HepG2 (cell line): ENCODE data around the gene PCBD2. TPM values are rescaled to one million over a fixed set of nuclear protein-coding genes. Genes with fewer than 3 reads are reported as not detected.
A peak's percentile ranks its signal among the peaks of the same experiment; 100 is the strongest.

Source experiments
- CHCHD3 ChIP-seq: sonication (generic); formaldehyde crosslinking; IDR thresholded peaks from 2 replicates; pipeline ENCODE4 v1.8.0; 2022; ENCODE audit warnings: mild to moderate bottlenecking, missing genetic modification reagents, moderate library complexity
- GATAD2A ChIP-seq: IDR thresholded peaks from 2 replicates; pipeline ENCODE4 v1.6.1; 2016
- MTF1 ChIP-seq: sonication (generic); formaldehyde crosslinking; IDR thresholded peaks from 2 replicates; pipeline ENCODE4 v1.5.0; 2020; ENCODE audit warnings: missing genetic modification reagents
- SP2 ChIP-seq: sonication (generic); formaldehyde crosslinking; IDR thresholded peaks from 2 replicates; pipeline ENCODE4 v1.5.1; 2020; ENCODE audit warnings: mild to moderate bottlenecking, missing genetic modification reagents
- SRSF1 ChIP-seq: fragments of 200-400 bp; formaldehyde crosslinking; optimal IDR thresholded peaks from 2 replicates; pipeline ENCODE3; 2017; ENCODE audit warnings: mild to moderate bottlenecking, low read depth, low read length, moderate library complexity
- ZNF180 ChIP-seq: sonication (generic); formaldehyde crosslinking; IDR thresholded peaks from 2 replicates; pipeline ENCODE4 v1.4.0; 2020; ENCODE audit warnings: low read depth, missing genetic modification reagents, borderline replicate concordance
- ZNF232 ChIP-seq: sonication (generic); formaldehyde crosslinking; IDR thresholded peaks from 2 replicates; pipeline ENCODE4 v1.4.0; 2020; ENCODE audit warnings: missing genetic modification reagents, borderline replicate concordance
- ZNF530 ChIP-seq: sonication (generic); formaldehyde crosslinking; IDR thresholded peaks from 2 replicates; pipeline ENCODE4 v1.5.0; 2020; ENCODE audit warnings: low read depth, mild to moderate bottlenecking, missing genetic modification reagents
- ZNF883 ChIP-seq: sonication (generic); formaldehyde crosslinking; IDR thresholded peaks from 2 replicates; pipeline ENCODE4 v1.5.1; 2020; ENCODE audit warnings: mild to moderate bottlenecking, missing genetic modification reagents; ENCODE audit errors: not compliant biosample characterization
- polyA plus RNA-seq, 8 experiments: library from polyadenylated mRNA; depleted of rRNA in 3 of 8; stranded (reverse) in 7 of 8; unstranded in 1 of 8; fragments of >200 nt; fragmentation: Illumina TruSeq in 4 of 8; extraction: Trizol in 4 of 8; gene quantifications; 2 replicates each; pipeline versions ENCODE4 v1.2.1 to v1.2.3, GENCODE V29; 2011 to 2016; ENCODE audit warnings: low read depth in 4 of 8, missing spikeins in 1 of 8, mixed read lengths in 1 of 8; ENCODE audit not compliant: insufficient read depth in 1 of 8
- total RNA-seq, 5 experiments: library from RNA; depleted of rRNA; stranded (reverse); fragments of >200 nt; fragmentation: Illumina TruSeq; extraction: Trizol; gene quantifications; 2 replicates each; pipeline ENCODE4 v1.2.3, GENCODE V29; 2016; ENCODE audit warnings: low read depth in 1 of 5
- TF ChIP-seq, protein P1 (sequence below): sonication (generic); formaldehyde crosslinking; IDR thresholded peaks from 2 replicates; pipeline ENCODE4 v1.5.1; 2020; ENCODE audit warnings: mild to moderate bottlenecking, missing genetic modification reagents, moderate library complexity
- TF ChIP-seq, protein P2 (sequence below): IDR thresholded peaks from 2 replicates; pipeline ENCODE4 v1.6.1; 2016; ENCODE audit warnings: missing compliant biosample characterization, missing genetic modification reagents, borderline replicate concordance
- TF ChIP-seq, protein P3 (sequence below): sonication (generic); formaldehyde crosslinking; IDR thresholded peaks from 2 replicates; pipeline ENCODE4 v1.4.0; 2020; ENCODE audit warnings: missing genetic modification reagents, borderline replicate concordance
- TF ChIP-seq, protein P4 (sequence below): sonication (generic); formaldehyde crosslinking; IDR thresholded peaks from 2 replicates; pipeline ENCODE4 v1.5.0; 2020; ENCODE audit warnings: mild to moderate bottlenecking, missing genetic modification reagents, borderline replicate concordance
- TF ChIP-seq, protein P5 (sequence below): sonication (generic); formaldehyde crosslinking; IDR thresholded peaks from 2 replicates; pipeline ENCODE4 v1.8.0; 2022; ENCODE audit warnings: missing genetic modification reagents, mild to moderate bottlenecking, borderline replicate concordance

The PCBD2 gene
- total and polyA plus RNA-seq, 2 of the 13 experiments (the other 11 are each of a cell fraction or from before 2014, with no cell fraction given) = 5.5 to 12.0 TPM

DNA sequence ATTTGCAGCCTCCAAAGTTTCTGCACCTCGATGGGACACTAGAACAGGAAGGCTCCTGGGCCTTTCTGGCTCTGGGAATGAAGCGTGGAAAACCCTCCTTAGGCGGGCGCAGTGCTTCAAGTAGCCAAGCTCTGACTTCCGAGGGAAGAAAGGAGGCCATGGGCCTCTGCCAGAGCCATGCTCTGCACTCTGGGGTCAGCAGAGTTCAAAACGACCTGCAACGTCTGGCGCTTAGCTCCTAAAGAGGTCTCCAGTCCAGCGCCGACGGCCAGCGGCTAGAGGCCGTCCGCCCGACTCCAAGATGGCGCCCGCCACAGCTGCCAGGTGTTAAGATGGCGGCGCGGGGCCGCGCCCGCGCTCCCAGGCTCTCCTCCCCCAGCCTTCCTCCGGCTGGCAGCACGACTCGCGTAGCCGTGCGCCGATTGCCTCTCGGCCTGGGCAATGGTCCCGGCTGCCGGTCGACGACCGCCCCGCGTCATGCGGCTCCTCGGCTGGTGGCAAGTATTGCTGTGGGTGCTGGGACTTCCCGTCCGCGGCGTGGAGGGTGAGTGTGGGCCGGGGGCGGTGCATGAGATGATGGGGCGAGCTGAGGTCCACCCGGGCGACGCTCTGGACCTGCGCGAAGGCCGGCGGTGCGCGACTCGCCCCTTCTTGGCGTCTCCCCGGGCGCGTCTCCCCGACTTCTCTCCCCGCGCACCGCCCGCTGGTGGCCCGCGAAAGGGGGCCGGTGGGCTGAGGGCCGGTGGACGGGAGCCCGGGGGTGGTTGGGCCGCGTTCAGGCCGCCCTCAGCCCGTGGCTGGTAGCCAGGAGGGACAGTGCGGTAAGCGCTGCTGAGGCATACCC lies 30.7 kb upstream of the PCBD2 start, which contains the start of gene TXNDC15 (continued):
- TF ChIP-seq SRSF1 (peak; percentile 84), GATAD2A (CRISPR knock-in tag) (no peak; the same call in 1 of the 2 replicates), ZNF232 (CRISPR knock-in tag) (peak; percentile 83), CHCHD3 (CRISPR knock-in tag) (peak; percentile 97), SP2 (CRISPR knock-in tag) (no peak), ZNF180 (CRISPR knock-in tag) (no peak), ZNF530 (CRISPR knock-in tag) (0 out of 2 replicates have a peak, but pooled peaks have one; percentile 41), ZNF883 (peak; percentile 88), MTF1 (CRISPR knock-in tag) (0 out of 2 replicates have a peak, but pooled peaks have one; percentile 21)
- TF ChIP-seq, protein P1, sequence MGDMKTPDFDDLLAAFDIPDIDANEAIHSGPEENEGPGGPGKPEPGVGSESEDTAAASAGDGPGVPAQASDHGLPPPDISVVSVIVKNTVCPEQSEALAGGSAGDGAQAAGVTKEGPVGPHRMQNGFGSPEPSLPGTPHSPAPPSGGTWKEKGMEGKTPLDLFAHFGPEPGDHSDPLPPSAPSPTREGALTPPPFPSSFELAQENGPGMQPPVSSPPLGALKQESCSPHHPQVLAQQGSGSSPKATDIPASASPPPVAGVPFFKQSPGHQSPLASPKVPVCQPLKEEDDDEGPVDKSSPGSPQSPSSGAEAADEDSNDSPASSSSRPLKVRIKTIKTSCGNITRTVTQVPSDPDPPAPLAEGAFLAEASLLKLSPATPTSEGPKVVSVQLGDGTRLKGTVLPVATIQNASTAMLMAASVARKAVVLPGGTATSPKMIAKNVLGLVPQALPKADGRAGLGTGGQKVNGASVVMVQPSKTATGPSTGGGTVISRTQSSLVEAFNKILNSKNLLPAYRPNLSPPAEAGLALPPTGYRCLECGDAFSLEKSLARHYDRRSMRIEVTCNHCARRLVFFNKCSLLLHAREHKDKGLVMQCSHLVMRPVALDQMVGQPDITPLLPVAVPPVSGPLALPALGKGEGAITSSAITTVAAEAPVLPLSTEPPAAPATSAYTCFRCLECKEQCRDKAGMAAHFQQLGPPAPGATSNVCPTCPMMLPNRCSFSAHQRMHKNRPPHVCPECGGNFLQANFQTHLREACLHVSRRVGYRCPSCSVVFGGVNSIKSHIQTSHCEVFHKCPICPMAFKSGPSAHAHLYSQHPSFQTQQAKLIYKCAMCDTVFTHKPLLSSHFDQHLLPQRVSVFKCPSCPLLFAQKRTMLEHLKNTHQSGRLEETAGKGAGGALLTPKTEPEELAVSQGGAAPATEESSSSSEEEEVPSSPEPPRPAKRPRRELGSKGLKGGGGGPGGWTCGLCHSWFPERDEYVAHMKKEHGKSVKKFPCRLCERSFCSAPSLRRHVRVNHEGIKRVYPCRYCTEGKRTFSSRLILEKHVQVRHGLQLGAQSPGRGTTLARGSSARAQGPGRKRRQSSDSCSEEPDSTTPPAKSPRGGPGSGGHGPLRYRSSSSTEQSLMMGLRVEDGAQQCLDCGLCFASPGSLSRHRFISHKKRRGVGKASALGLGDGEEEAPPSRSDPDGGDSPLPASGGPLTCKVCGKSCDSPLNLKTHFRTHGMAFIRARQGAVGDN = peak; percentile 96
- TF ChIP-seq, protein P2, sequence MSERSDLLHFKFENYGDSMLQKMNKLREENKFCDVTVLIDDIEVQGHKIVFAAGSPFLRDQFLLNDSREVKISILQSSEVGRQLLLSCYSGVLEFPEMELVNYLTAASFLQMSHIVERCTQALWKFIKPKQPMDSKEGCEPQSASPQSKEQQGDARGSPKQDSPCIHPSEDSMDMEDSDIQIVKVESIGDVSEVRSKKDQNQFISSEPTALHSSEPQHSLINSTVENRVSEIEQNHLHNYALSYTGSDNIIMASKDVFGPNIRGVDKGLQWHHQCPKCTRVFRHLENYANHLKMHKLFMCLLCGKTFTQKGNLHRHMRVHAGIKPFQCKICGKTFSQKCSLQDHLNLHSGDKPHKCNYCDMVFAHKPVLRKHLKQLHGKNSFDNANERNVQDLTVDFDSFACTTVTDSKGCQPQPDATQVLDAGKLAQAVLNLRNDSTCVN = peak; percentile 24; the same call in 1 of the 2 replicates
- TF ChIP-seq, protein P3, sequence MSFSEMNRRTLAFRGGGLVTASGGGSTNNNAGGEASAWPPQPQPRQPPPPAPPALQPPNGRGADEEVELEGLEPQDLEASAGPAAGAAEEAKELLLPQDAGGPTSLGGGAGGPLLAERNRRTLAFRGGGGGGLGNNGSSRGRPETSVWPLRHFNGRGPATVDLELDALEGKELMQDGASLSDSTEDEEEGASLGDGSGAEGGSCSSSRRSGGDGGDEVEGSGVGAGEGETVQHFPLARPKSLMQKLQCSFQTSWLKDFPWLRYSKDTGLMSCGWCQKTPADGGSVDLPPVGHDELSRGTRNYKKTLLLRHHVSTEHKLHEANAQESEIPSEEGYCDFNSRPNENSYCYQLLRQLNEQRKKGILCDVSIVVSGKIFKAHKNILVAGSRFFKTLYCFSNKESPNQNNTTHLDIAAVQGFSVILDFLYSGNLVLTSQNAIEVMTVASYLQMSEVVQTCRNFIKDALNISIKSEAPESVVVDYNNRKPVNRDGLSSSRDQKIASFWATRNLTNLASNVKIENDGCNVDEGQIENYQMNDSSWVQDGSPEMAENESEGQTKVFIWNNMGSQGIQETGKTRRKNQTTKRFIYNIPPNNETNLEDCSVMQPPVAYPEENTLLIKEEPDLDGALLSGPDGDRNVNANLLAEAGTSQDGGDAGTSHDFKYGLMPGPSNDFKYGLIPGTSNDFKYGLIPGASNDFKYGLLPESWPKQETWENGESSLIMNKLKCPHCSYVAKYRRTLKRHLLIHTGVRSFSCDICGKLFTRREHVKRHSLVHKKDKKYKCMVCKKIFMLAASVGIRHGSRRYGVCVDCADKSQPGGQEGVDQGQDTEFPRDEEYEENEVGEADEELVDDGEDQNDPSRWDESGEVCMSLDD (CRISPR knock-in tag) = peak; percentile 72; the same call in 1 of the 2 replicates
- TF ChIP-seq, protein P4, sequence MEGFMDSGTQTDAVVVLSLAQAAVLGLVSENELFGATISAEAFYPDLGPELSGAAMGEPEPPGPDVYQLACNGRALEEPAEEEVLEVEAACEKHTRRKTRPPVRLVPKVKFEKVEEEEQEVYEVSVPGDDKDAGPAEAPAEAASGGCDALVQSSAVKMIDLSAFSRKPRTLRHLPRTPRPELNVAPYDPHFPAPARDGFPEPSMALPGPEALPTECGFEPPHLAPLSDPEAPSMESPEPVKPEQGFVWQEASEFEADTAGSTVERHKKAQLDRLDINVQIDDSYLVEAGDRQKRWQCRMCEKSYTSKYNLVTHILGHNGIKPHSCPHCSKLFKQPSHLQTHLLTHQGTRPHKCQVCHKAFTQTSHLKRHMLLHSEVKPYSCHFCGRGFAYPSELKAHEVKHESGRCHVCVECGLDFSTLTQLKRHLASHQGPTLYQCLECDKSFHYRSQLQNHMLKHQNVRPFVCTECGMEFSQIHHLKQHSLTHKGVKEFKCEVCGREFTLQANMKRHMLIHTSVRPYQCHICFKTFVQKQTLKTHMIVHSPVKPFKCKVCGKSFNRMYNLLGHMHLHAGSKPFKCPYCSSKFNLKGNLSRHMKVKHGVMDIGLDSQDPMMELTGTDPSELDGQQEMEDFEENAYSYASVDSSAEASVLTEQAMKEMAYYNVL = peak; percentile 82
- TF ChIP-seq, protein P5, sequence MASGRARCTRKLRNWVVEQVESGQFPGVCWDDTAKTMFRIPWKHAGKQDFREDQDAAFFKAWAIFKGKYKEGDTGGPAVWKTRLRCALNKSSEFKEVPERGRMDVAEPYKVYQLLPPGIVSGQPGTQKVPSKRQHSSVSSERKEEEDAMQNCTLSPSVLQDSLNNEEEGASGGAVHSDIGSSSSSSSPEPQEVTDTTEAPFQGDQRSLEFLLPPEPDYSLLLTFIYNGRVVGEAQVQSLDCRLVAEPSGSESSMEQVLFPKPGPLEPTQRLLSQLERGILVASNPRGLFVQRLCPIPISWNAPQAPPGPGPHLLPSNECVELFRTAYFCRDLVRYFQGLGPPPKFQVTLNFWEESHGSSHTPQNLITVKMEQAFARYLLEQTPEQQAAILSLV (CRISPR knock-in tag) = peak; percentile 90; the same call in 1 of the 2 replicates
